CD4-positive, alpha-beta T cell treated with Interleukin-1 beta for 1 hour (primary cell): ENCODE data around the gene NCEH1.
"Not testable (repeated sequence)": the region's sequence is repeated elsewhere in the genome, so short reads cannot be mapped to it uniquely, and the experiment has no call there.

Source experiments
- DNase-seq, 2 donors: peaks; one replicate each; pipeline ENCODE4 v3.0.0-alpha.2; 2020 to 2022

The NCEH1 gene

GRCh38 chr3:172707030-172707429 is 3.8 kb downstream of the NCEH1 start:
- DNase-seq, result no peak

- DNase-seq, result no peak
Observed at GRCh38 chr3:172705170-172705569, 5.7 kb downstream of the NCEH1 start.

GRCh38 chr3:172704001-172704400 is 6.9 kb downstream of the NCEH1 start:
- DNase-seq, result no peak

GRCh38 chr3:172702731-172703130 is 8.1 kb downstream of the NCEH1 start:
- not testable (repeated sequence) for DNase-seq

GRCh38 chr3:172702256-172702655 is 8.6 kb downstream of the NCEH1 start:
- DNase-seq, result no peak

GRCh38 chr3:172701751-172702150 is 9.1 kb downstream of the NCEH1 start:
- DNase-seq, result no peak

GRCh38 chr3:172700936-172701455 is 9.9 kb downstream of the NCEH1 start:
- no peak for DNase-seq

GRCh38 chr3:172700256-172700655 is 10.6 kb downstream of the NCEH1 start:
- DNase-seq, result no peak

- no peak for DNase-seq
Observed at GRCh38 chr3:172699031-172699430, 11.8 kb downstream of the NCEH1 start.

GRCh38 chr3:172698631-172699030 is 12.2 kb downstream of the NCEH1 start:
- peak in 1 of 2 donors; percentile 47 for DNase-seq

GRCh38 chr3:172697558-172697957 is 13.3 kb downstream of the NCEH1 start:
- no peak for DNase-seq

GRCh38 chr3:172696357-172696756 is 14.5 kb downstream of the NCEH1 start:
- no peak for DNase-seq

GRCh38 chr3:172694573-172695246 is 16.2 kb downstream of the NCEH1 start:
- no peak for DNase-seq

- DNase-seq, result no peak
Observed at GRCh38 chr3:172692751-172693338, 18.0 kb downstream of the NCEH1 start.

- no peak for DNase-seq
Observed at GRCh38 chr3:172690936-172691335, 19.9 kb downstream of the NCEH1 start.

- no peak for DNase-seq
Observed at GRCh38 chr3:172688588-172688987, 22.3 kb downstream of the NCEH1 start.

- DNase-seq, result no peak
Observed at GRCh38 chr3:172687501-172687900, 23.4 kb downstream of the NCEH1 start.

GRCh38 chr3:172685331-172686214 is 25.3 kb downstream of the NCEH1 start:
- DNase-seq, result no peak

- no peak for DNase-seq
Observed at GRCh38 chr3:172680684-172681083, 30.2 kb downstream of the NCEH1 start.

GRCh38 chr3:172679599-172679998 is 31.3 kb downstream of the NCEH1 start:
- DNase-seq, result no peak

- DNase-seq, result no peak
Observed at GRCh38 chr3:172678068-172678467, 32.8 kb downstream of the NCEH1 start.

GRCh38 chr3:172676196-172676922 is 34.5 kb downstream of the NCEH1 start:
- no peak for DNase-seq
